Cardiac muscle cell (in vitro differentiated cells and primary cell): ENCODE results near the gene SLC7A10. TPM values are rescaled to one million over a fixed set of nuclear protein-coding genes. Genes with fewer than 3 reads are reported as not detected.

Source experiments
- DNase-seq, 2 donors: peaks; one replicate each; pipeline versions ENCODE4 v3.0.0 to v3.0.0-alpha.2; 2010 to 2017; ENCODE audit warnings: low read depth in 1 of 2, low spot score in 1 of 2
- H3K27ac ChIP-seq: fragments of 200-600 bp; sonication (generic); 2 replicates; pipeline ENCODE4 v1.5.1; 2016
- H3K27me3 ChIP-seq: fragments of 200-600 bp; sonication (generic); 2 replicates; pipeline ENCODE4 v1.6.0; 2016; ENCODE audit warnings: control low read depth
- H3K36me3 ChIP-seq: fragments of 200-600 bp; sonication (generic); 2 replicates; pipeline ENCODE4 v1.5.1; 2016; ENCODE audit warnings: control low read depth
- H3K4me1 ChIP-seq: fragments of 200-600 bp; sonication (generic); 2 replicates; pipeline ENCODE4 v1.8.1; 2017; ENCODE audit warnings: low read depth, mild to moderate bottlenecking, mixed run types
- H3K4me3 ChIP-seq: fragments of 200-600 bp; sonication (generic); 2 replicates; pipeline ENCODE4 v1.5.1; 2016; ENCODE audit warnings: mild to moderate bottlenecking
- H3K9me3 ChIP-seq: fragments of 200-600 bp; sonication (generic); 2 replicates; pipeline ENCODE4 v1.5.1; 2017; ENCODE audit warnings: low read depth, mild to moderate bottlenecking, control low read depth
- polyA plus RNA-seq: library from polyadenylated mRNA; unstranded; fragments of >200 nt; fragmentation: Nextera tagmentation; extraction: Ambion mirVana; gene quantifications from 2 replicates; pipeline ENCODE4 v1.2.1, GENCODE V29; 2016
- total RNA-seq: library from RNA; depleted of rRNA; stranded (reverse); fragments of >200 nt; gene quantifications from 2 replicates; pipeline ENCODE4 v1.2.3, GENCODE V29; 2016
- TF ChIP-seq, protein P1 (sequence below): IDR thresholded peaks from 2 replicates; pipeline ENCODE4 v1.5.1; 2012; ENCODE audit warnings: low read depth, mild to moderate bottlenecking, low read length

Gene SLC7A10
- total and polyA plus RNA-seq, 2 experiments from 2014 or later, result not detected

DNA sequence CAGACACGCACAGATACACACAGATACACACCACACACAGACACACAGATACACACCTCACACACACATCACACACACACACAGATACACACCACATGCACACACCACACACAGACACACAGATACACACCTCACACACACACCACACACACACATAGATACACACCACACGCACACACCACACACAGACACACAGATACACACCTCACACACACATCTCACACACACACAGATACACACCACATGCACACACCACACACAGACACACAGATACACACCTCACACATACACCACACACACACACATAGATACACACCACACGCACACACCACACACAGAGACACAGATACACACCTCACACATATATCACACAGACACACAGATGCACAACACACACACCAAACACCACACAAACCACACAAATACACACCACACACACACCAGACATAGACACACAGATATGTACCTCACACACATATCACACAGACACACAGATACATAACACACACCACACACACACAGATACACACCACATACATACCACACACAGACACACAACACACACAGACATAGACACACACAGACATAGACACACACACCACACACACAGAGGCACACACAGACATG lies 24.2 kb upstream of the SLC7A10 start:
- H3K36me3 ChIP-seq, result no peaks in the 10 kb centered on the region

DNA sequence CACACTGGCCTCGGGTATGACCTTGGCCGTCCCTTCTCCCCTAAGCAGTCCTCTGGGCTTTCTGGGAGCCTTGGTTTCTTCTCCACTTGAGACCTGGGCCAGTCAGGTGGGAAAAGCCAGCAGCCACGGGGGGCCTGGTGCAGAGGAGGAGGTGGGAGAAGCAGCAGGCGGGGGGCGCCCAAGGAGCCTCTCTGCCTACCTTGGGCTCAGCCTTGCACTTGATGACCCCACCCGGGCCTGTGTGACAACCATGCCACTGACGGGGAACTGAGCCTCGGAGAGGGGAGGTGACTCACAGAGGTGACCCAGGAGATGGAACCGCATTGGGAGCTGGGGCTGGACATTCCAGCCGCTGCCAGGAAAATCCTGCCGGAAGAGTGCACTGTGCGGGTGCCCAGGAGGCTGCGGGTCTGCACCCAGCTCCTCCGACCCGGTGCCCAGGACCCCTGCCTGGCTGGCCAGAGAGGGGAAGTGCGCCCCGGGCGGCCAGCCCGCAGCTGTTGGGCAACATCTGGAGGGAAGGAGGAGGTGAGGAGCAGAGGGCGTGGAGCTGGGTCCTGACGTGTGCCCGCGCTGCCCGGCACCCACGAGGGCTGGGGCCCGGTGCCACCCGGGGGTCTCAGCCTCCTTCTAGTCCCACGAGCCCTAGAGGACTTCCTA lies 23.4 kb upstream of the SLC7A10 start:
- no peak for DNase-seq
- Histone ChIP-seq H3K4me1 (no peaks in the 10 kb centered on the region), H3K27me3 (no peaks in the 10 kb centered on the region), H3K36me3 (no peaks in the 10 kb centered on the region), H3K9me3 (no peaks in the 10 kb centered on the region), H3K4me3 (no peak overlapping the region), H3K27ac (no peak overlapping the region)
- TF ChIP-seq, protein P1, sequence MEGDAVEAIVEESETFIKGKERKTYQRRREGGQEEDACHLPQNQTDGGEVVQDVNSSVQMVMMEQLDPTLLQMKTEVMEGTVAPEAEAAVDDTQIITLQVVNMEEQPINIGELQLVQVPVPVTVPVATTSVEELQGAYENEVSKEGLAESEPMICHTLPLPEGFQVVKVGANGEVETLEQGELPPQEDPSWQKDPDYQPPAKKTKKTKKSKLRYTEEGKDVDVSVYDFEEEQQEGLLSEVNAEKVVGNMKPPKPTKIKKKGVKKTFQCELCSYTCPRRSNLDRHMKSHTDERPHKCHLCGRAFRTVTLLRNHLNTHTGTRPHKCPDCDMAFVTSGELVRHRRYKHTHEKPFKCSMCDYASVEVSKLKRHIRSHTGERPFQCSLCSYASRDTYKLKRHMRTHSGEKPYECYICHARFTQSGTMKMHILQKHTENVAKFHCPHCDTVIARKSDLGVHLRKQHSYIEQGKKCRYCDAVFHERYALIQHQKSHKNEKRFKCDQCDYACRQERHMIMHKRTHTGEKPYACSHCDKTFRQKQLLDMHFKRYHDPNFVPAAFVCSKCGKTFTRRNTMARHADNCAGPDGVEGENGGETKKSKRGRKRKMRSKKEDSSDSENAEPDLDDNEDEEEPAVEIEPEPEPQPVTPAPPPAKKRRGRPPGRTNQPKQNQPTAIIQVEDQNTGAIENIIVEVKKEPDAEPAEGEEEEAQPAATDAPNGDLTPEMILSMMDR, result no peak

More for the DNA sequence above, 24.2 kb upstream of the SLC7A10 start:
- Histone ChIP-seq H3K4me1 (no peaks in the 10 kb centered on the region), H3K27me3 (no peaks in the 10 kb centered on the region), H3K9me3 (no peaks in the 10 kb centered on the region), H3K27ac (no peak overlapping the region), H3K4me3 (no peak overlapping the region)
- TF ChIP-seq, protein P1, result no peak
- no peak for DNase-seq

DNA sequence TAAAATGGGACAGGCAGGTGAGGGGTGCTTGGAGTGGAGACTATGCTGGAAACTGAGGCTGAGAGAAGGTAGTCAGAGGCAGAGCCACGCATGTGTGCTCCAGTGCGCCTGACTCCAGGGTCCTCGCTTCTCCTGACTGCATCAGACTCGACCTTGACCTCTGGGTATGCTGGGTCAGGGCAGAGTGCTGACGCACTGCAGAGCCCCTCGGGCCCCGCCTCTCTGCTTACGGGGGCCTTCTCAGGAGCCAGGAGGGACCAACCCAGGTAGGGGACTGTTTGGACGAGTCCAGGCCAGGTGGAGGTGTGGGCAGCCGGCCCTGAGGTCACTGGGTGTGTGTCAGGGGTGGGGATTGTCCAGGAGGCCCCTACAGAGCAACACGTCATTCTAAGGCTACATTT lies 22.9 kb upstream of the SLC7A10 start:
- Histone ChIP-seq H3K36me3 (no peaks in the 10 kb centered on the region), H3K4me1 (no peaks in the 10 kb centered on the region), H3K9me3 (no peaks in the 10 kb centered on the region), H3K4me3 (no peak overlapping the region), H3K27ac (no peak overlapping the region), H3K27me3 (no peaks in the 10 kb centered on the region)
- TF ChIP-seq, protein P1, result no peak
- DNase-seq, result peak in 1 of 2 donors; percentile 25

DNA sequence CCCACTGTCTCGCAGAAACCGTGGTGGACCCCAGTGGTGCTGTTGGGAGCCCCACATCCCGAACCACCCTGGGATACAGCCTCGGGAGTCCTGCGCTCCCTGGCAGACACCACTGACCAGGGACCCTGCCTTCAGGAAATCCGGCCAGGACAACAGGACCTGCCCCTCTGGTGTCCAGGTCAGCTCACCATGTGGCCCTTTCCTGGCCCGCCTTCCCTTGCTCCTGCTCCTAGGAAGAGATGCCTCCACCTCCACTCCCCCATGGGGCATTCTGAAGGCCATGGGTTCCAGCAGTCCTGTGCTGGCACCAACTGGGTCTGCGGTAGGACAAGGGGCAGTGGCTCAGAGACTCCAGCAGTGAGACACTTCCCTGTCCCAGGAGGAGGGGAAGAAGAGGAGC lies 22.5 kb upstream of the SLC7A10 start:
- Histone ChIP-seq H3K36me3 (no peaks in the 10 kb centered on the region), H3K4me1 (no peaks in the 10 kb centered on the region), H3K27ac (no peak overlapping the region), H3K9me3 (no peaks in the 10 kb centered on the region), H3K4me3 (no peak overlapping the region), H3K27me3 (no peaks in the 10 kb centered on the region)
- TF ChIP-seq, protein P1, result no peak
- no peak for DNase-seq

DNA sequence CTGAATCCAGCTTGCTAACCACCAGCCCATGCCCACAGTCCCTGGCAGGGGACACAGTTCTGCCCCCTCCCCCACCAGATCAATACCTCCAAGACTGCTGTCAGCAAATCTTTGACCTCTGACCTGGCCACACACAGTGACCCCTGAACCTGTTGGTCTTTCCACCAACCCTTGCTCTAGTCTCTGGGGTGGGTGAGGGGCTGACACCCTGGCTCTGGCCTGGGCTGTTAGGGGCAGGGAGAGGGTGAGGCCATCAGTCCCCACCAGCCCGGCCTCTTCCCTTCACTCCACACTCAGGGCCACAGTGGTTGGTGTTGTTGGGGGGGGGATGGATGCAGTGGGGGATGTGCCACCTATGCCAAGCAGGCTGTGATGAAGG lies 21.8 kb upstream of the SLC7A10 start:
- H3K36me3 ChIP-seq, result no peaks in the 10 kb centered on the region
- no peaks in the 10 kb centered on the region for H3K4me1 ChIP-seq

More for the DNA sequence above, 21.8 kb upstream of the SLC7A10 start:
- TF ChIP-seq, protein P1, result no peak
- no peaks in the 10 kb centered on the region for H3K27me3 ChIP-seq
- H3K4me3 ChIP-seq, result no peak overlapping the region
- H3K9me3 ChIP-seq, result no peaks in the 10 kb centered on the region
- no peak overlapping the region for H3K27ac ChIP-seq
- DNase-seq, result no peak
